ENCODE results near the gene TADA1.

The TADA1 gene, protein sequence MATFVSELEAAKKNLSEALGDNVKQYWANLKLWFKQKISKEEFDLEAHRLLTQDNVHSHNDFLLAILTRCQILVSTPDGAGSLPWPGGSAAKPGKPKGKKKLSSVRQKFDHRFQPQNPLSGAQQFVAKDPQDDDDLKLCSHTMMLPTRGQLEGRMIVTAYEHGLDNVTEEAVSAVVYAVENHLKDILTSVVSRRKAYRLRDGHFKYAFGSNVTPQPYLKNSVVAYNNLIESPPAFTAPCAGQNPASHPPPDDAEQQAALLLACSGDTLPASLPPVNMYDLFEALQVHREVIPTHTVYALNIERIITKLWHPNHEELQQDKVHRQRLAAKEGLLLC

GRCh38 chr1:166875734-166876539, at the start of gene TADA1:
TSS of gene TADA1 (minus strand) at chr1:166876264. CDS start at chr1:166876233, 31 bp downstream.
- peak; percentile 95 for DNase-seq (ENCODE audit: low read depth, low spot score)

GRCh38 chr1:166924823-166925541, 48.9 kb upstream of the TADA1 start:
- no peak for DNase-seq (ENCODE audit: low read depth, low spot score)

GRCh38 chr1:166920561-166921475, 44.8 kb upstream of the TADA1 start:
- no peak for DNase-seq (ENCODE audit: low read depth, low spot score)

DNA sequence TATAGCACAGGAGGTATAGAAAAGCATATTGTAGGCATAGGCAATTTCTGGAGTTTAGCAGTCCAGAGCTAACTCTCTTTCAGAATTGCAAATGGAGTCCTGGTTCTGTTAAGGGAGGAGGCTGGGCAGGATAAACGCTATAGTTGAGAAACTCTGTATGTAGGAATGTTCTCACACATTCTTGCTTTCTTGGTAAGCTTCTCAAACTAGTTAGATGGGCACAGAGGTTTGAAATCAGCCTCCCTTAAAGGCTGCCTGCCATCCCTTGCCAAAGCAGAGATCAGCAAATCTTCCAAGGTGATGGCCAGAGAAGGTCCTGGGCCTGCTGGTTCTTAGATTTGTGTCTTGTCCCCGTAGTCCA, 42.9 kb upstream of the TADA1 start:
- DNase-seq (ENCODE audit: low read depth, low spot score): no peak

GRCh38 chr1:166918088-166918955, 42.3 kb upstream of the TADA1 start:
- no peak for DNase-seq (ENCODE audit: low read depth, low spot score)

GRCh38 chr1:166915941-166916340, 39.9 kb upstream of the TADA1 start:
- no peak for DNase-seq (ENCODE audit: low read depth, low spot score)

DNA sequence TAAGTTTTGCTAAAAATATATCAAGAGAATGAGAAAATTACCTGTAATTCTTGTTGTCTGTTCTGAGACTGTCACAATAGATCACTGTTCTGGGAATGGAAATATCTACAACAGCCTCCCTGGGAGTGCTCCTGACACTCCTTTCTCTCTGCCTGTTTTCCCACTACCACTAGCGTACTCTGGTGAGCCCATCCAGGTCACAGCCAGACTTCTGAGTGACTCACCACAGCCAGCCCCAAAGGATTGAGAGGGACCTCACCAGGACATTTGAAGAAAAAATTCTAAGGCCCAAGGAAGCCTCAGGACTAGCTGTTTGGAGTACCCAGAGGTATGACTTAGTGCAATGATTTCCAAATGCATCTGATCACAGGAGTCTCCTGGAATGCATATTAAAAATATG, 39.0 kb upstream of the TADA1 start:
- DNase-seq (ENCODE audit: low read depth, low spot score): no peak

- DNase-seq (ENCODE audit: low read depth, low spot score): no peak
Measured at GRCh38 chr1:166914111-166914510, 38.0 kb upstream of the TADA1 start.

DNA sequence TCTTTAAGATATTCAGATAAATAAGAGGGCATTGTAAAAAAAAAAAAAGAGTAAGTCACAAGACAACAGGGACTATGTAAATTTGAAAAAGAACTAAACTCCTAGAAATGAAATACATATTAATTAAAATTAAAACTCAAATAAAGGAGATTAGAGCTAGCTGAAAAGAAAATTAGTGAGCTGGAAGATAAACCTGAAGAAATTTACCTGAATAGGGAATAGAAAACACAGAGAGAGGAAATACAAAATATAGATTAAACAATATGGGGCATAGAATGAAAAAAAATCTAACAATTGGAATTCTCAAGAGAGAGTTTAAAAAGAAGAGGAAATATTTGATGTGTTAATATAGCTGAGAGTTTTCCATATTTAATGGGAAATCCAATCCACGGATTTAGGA, 35.6 kb upstream of the TADA1 start:
- no peak for DNase-seq (ENCODE audit: low read depth, low spot score)

GRCh38 chr1:166910396-166910994, 34.4 kb upstream of the TADA1 start:
- peak; percentile 57 for DNase-seq (ENCODE audit: low read depth, low spot score)

- no peak for DNase-seq (ENCODE audit: low read depth, low spot score)
Measured at GRCh38 chr1:166908942-166909341, 32.9 kb upstream of the TADA1 start.

DNA sequence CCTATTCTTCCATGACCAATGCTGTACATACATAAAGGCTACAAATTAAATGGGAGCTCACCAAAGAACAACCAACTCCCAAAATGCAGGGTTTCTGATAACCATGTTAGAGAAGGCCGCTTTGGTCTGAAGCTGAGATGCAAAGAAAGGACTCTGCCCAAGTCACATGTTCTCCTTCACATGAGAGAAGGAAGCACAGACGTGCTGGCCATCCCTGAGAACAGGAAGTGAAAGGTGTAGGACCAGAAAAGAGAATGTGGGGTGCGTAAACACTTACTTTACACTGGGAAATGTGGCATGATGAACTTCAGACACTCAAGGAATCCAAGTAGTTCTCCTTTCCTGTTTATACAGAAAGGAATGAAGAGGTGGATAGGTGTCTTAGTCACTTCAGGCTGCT, 31.7 kb upstream of the TADA1 start:
- no peak for DNase-seq (ENCODE audit: low read depth, low spot score)

DNA sequence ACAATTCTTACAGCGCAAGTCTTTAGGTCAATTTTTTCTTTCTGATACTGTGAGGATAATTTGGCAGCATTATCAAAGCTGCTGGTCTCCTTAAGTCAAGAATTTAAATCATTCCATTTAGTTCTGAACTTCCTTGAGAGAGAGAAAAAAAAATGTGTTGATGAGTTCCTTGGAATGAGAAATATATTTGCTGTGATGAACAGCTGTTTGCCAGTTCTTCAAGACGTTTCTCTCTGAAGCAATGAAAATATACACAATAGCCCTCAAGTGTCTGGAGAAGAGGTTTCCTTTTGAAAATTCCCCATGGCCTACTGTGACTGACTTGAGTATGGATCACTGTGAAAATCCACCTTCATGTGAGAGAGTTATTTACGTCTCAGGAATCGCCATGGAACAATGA, 31.0 kb upstream of the TADA1 start:
- no peak for DNase-seq (ENCODE audit: low read depth, low spot score)

- DNase-seq (ENCODE audit: low read depth, low spot score): no peak
Measured at GRCh38 chr1:166906647-166907046, 30.6 kb upstream of the TADA1 start.

DNA sequence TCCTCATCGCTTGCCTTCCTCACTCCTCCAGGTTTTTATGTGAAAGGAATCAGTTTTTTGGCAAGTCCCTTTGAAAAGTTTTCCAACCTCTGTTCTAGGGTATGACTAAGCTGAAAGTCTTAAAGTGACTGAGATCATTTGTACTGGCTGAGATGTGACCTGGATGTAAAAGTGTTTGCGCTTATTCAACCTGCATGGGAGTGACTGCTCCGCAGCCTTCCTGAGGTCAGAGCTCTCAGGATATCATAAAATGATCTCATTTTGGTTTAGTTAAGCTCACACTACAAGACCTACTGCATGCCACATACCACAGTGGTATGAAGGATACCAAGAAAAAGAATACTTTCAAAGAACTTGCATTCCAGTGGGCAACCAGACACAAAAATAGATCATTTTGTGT, 29.8 kb upstream of the TADA1 start:
- no peak for DNase-seq (ENCODE audit: low read depth, low spot score)

DNA sequence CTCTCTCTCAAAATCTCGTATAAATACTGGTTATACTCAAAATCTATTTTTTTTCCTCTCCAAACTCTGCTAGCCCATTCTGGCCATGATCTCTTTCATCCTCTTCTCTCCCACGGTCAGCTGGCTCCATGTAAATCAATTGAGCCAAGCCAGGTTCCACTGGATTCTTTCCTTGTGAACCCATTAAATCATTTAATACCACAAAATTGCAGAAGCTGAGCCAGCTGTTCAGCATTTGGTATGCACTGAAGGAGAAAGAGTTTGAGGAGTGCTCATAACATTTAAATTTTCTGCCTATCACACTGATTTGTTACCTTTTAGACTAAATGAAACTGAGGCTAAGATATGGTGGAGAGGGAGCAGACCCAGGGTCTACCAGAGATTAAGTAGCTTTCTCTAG, 29.1 kb upstream of the TADA1 start:
- no peak for DNase-seq (ENCODE audit: low read depth, low spot score)

DNA sequence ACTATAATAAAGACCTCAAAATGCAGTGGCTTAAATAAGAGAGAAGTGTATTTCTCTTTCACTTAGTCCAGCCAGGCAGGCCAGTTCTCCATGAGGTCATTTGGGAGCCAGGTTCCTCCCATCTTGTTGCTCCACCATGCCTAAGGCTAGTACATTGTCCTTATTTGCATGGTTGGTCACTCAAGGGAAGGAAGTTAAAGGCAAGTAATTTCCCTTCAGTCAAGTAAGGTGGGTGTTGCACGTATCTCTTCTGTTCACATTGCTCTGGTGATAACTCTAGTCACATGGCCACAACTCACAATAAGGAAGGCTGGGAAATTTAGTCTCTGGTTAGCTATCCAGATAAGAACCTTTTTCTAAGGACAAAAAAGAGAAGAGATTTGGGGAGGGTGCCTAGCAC, 27.2 kb upstream of the TADA1 start:
- no peak for DNase-seq (ENCODE audit: low read depth, low spot score)

GRCh38 chr1:166902279-166902678, 26.2 kb upstream of the TADA1 start:
- no peak for DNase-seq (ENCODE audit: low read depth, low spot score)

DNA sequence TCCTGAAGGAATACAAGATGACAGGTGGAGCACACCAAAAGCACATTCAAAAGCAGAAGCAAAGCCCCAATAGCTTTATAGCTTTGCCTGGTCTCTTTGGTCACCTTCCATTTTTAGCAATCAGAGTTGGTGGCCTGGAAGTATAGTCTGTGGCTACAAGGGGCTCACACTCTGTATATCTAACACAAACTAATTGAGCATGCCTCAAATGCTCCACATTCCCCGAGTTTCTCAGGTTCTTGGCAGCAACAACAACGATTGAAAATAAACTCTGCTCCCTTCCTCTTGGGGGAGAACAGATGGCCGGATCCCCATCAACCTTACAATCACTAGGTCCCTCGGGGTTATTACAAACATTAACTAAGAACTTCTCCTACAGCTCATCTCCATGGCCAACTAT, 24.9 kb upstream of the TADA1 start:
- DNase-seq (ENCODE audit: low read depth, low spot score): no peak

DNA sequence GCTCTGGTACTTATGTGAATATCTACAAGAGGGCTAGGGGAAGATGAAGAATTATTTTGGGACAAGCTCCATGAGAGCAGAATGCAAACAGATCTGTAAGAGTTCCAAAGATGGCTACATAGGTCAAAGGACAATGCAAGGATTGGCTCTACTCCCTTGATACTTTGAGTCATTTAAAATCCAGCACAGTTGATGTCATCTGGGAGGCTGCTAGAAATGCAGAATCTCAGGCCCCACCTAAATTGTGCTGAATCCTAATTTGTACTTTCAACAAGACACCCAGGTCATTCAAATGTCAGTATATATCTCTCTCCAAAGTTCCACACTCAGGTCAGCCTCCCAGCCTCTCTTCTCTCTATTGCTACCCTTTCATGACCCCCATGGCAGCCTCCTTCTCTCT, 23.7 kb upstream of the TADA1 start:
- DNase-seq (ENCODE audit: low read depth, low spot score): no peak

All from activated CD4-positive, CD25-positive, alpha-beta regulatory T cell treated with anti-CD3 and anti-CD28 coated beads, Interleukin-2, amount 50 U/mL, for 16 hours (primary cell).